ENCODE results near the gene HP.
"Not testable (repeated sequence)": the region's sequence is repeated elsewhere in the genome, so short reads cannot be mapped to it uniquely, and the experiment has no call there.

The HP gene

DNA sequence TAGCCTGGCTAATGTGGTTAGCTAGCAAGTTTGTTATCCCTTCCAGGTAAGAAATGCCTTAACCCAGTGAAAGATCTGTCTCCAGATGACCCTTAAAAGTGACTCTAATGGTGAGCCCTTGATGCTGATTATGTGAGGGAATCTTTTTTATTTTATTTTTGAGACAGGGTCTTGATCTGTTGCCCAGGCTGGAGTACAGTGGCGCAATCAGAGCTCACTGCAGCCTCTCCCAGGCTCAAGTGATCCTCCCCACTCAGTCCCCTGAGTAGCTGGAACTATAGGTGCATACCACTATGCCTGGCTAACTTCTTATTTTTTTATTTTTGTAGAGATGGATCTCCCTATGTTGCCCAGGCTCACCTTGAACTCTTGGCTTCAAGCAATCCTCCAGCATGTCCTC lies 10.8 kb upstream of the HP start:
- DNase-seq = no peak

DNA sequence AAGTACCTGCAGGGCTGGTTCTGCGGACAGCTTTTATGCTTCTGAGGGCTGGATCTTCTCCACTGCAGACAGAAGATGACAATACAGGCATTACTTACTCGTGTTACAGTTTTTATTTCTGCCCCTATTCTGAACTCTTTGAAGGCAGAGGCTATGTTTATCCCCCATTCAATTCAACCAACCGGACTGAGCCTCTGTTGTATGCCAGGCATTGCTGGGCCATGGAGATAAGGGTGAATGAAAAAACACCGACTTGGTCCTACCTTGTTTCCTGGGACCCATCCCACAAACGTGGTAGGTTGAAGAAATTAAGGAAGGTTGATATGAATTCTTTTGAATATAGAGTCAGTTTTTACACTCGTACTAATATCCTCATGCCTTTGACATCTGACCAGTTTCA lies 10.0 kb upstream of the HP start:
- no peak for DNase-seq

DNA sequence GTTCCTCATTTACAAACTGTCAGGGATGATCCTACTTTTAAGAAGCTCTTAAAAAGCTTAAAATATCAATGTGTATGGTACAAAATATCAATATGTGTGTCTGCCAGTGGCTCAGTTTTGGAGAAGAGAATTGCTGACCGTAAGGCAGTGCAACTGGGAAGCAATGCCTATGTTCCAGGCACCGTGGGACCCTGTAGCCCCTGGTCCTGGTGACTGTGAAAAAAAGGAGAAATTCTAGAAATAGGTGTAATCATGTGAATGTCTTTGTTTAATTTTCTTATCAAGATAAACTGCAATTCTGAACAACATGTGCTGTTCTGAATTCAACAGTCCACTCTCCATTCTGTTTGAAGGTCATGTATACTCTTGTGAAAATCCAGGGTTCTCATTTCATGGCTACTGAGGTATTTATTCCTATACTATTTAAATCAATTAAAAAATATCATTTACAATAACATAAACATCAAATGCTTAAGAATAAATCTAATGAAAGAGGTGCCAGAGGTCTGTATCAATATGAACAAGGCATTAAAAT lies 9.4 kb upstream of the HP start:
- no peak for DNase-seq

DNA sequence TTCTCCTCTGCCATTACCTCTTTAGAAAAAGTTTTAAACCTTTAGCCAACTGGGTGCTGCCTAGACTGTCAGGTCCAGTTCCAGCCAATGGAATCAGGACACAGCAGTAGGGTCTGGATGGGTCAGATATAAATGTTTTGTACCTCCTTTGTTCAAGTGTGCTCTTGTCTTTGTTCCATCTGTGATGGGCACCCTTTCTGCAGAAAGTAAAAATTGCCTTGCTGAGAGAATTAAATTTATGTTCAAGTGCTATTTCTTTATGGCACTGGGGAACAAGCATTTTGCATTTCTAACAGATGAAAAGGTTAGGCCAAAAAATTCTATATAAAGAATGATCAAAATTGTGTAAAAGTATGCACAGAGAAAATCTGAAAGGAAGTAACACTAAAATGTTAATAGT lies 5.2 kb upstream of the HP start:
- DNase-seq = no peak

DNA sequence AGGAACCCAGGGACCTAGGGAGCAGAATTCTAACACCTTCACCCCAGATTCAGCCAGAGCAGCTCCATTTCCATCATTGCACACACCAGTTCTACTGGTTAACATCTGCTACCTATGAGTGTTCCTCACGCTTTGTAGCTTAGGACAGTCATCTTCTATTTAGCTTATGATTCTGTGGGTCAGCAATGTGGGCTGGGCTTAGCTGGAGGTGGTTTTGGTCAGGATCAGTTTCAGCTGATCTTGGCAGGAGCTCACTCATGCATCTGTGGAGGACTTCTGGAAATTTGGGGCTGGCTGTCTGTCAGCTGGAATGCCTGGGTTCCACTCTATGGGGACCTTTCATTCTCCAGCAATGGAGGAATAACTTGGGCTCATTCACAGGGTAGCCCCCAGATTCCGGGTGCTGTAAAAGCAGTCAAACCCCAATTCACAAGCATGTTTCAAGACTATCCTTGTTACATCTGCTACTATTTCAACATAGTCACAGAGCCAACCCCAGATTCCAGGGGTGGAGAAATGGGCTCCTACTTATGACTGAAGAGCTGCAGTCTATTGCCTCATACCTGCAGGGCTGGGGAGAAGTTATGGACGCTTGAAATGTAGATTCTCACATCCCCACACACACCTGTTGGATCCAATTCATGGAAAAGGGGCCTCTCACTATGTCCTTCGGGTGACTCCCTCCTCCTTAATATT lies 3.4 kb upstream of the HP start:
- no peak for DNase-seq

DNA sequence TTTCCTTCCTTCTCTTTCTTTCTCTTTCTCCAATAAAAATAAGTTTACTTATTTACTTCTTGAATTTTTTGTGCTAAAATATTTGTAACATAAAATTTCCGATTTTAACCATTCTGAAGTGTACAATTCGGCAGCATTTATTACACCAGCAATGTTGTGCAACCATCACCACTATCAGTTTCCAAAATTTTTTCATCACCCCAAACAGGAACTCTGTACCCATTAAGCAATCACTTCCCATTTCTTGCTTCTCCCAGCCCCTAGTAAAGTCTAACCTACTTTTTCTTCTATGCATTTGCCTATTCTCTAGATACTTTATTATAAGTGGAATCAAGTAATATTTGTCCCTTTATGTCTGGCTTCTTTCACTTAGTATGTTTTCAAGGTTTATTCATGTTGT lies 2.5 kb upstream of the HP start:
- DNase-seq = no peak

DNA sequence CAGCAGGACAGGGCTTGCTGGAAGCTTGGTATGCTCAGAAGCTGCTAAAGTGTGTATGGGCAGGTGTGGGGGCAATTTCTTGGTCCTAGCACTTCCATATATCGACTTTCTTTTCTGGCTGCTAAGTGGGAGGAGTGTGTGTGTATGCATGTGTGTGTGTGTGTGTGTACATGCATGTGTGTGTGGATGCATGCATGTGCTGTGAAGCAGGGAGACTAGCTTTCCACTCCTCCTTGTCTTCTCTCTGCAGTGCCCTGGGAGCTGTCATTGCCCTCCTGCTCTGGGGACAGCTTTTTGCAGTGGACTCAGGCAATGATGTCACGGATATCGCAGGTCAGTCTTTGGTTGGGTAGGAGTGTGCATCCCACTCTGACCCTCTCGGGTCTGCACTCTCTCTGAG lies 1.6 kb downstream of the HP start:
- no peak for DNase-seq

DNA sequence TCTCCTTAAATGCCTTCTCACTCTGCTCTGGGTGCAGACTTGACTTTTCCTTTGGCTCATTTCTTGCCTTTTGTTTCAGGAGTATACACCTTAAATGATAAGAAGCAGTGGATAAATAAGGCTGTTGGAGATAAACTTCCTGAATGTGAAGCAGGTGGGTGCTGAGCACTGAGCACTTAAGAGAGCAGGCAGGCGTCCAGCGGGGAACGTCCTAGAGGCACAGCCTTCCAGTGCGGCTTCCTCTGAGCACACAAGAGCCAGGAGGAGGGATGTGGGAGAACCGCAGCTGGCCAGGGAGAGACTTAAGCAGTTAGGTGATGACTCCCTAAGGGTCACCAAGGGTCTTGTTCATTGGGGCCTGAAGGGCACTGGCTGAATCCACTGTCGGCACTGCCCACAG lies 3.0 kb downstream of the HP start:
- not testable (repeated sequence) for DNase-seq

DNA sequence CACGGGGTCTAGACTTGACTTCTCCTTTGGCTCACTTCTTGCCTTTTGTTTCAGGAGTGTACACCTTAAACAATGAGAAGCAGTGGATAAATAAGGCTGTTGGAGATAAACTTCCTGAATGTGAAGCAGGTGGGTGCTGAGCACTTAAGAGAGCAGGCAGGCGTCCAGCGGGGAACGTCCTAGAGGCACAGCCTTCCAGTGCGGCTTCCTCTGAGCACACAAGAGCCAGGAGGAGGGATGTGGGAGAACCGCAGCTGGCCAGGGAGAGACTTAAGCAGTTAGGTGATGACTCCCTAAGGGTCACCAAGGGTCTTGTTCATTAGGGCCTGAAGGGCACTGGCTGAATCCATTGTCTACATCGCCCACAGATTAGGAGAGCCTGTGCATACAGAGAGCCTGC lies 4.8 kb downstream of the HP start:
- not testable (repeated sequence) for DNase-seq

DNA sequence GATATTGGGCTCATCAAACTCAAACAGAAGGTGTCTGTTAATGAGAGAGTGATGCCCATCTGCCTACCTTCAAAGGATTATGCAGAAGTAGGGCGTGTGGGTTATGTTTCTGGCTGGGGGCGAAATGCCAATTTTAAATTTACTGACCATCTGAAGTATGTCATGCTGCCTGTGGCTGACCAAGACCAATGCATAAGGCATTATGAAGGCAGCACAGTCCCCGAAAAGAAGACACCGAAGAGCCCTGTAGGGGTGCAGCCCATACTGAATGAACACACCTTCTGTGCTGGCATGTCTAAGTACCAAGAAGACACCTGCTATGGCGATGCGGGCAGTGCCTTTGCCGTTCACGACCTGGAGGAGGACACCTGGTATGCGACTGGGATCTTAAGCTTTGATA lies 6.1 kb downstream of the HP start:
- DNase-seq = no peak

DNA sequence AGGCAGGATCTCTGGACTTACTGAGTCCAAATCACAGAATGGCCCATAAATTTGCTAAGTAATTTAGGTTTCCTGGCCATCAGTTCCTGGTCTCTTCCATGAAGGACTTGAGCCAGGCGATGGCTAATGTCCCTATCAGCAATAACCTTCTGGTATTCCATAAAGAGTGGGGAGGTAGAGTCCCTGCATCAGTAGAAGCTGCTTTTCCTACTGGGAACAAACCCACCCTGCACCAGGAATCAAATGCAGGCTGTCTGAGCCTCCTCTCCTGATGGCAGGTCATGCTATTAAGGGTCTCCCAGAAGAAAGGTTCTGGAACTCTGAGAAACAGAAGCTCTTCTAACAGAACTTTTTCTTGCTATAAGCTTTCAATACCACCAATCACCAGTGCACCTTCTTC lies 7.3 kb downstream of the HP start:
- DNase-seq = no peak

DNA sequence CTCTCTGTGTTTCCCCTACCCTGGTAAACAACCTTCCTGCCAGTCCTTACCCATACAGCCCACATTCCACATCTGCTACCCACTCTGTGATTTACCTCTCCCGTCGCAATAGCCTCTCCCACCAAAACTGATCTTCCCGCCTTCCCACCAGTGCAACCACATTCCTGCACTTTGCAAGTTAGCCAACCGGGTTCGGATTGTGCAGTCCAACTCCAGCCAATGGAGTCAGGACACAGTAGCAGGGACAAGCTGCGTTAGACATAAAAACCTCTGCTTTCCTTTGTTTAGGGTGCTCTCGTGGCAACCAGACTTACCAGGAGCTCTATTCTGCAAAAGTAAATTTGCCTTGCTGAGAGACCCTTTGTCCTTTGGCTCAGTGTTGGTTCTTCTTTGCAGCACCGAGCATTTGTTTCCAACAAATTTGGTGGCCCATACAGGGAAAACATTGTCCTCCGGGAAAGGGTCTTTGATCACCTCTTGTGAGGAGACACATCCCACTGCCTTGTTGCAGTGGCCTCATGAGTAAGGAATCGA lies 10.1 kb downstream of the HP start:
- DNase-seq = no peak

DNA sequence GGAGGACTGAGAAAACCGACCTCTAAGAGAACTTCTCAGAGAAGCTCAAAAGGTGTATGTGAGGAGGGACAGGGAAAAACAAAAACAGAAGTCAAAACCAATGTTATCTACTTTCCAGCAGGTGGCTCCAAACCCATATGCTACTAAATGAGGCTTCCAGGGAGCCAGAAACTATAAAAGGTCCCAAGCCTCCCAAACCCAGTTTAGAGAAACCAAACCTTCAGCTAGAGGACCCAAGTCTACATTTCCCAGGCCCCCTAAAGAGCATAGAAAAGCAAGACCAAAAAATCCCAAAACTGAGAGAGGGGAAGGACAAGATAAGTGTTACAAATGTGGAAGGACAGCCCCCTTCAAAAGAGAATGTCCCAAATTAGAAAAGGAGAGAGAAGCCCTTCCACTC lies 12.4 kb downstream of the HP start:
- DNase-seq = peak in 1 of 2 experiments; percentile 5

DNA sequence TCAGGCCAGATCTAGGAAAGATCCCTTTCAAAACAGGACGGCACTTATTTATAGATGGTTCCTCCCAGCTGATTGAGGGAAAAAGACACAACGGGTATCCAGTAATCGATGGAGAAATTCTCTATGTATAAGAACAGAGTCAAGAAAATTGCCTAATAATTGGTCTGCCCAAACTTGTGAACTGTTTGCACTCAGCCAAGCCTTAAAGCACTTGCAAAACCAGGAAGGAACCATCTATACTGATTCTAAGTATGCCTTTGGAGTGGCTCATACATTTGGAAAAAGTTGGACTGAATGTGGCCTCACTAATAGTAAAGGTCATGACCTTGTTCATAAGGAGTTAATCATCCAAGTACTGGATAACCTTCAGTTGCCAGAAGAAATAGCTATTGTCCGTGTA lies 14.6 kb downstream of the HP start:
- DNase-seq = no peak

DNA sequence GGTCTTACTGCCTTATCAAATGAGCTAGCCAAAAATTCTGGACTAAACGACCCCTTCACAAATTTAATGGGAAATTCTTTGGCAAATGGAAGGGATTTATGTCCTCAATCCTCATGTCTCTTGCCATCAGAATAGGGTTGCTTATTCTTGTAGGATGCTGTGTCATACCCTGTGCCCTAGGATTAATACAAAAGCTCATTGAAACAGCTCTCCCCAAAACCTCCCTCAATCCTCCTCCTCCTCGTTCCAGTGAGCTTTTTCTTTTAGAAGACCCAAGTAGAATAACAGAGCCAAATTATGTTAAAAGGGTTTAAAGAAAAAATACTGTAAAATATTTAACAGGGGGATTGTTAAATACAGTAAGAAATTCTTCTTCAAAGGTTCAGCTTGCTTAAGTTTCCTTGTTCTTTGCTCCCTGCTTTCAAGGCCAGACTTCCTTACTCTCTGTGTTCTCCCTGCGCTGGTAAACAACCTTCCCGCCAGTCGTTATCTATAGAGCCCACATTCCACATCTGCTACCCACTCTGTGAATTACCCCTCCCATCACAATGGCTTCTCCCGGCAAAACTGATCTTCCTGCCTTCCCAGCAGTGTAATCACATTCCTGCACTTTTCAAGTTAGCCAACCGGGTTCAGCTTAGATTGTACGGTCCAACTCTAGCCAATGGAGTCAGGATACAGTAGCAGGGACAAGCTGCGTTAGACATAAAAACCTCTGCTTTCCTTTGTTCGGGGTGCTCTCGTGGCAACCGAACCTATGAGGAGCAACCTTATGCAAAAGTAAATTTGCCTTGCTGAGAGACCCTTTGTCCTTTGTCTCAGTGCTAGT lies 18.4 kb downstream of the HP start:
- DNase-seq = no peak

DNA sequence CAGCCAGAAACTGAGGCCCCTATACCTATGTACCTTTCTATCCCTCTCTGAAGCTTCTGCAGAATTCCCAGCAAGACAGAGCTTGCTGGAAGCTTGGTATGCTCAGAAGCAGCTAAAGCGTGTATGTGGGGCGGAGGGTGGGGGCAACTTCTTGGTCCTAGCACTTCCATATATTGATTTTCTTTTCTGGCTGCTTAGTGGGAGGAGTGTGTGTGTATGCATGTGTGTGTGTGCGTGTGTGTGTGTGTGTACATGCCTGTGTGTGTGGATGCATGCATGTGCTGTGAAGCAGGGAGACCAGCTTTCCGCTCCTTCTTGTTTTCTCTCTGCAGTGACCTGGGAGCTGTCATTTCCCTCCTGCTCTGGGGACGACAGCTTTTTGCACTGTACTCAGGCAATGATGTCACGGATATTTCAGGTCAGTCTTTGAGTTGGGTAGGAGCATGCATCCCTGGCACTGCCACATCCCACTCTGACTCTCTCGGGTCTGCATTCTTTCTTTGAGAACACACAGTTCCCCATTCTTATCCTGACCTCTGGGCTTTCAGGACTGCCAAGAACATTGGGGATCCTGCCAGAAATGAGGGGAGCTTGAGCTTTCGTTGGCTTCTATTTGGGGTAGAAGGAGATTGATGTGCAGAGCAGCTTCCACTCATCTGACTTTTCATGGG lies 19.4 kb downstream of the HP start:
- no peak for DNase-seq

DNA sequence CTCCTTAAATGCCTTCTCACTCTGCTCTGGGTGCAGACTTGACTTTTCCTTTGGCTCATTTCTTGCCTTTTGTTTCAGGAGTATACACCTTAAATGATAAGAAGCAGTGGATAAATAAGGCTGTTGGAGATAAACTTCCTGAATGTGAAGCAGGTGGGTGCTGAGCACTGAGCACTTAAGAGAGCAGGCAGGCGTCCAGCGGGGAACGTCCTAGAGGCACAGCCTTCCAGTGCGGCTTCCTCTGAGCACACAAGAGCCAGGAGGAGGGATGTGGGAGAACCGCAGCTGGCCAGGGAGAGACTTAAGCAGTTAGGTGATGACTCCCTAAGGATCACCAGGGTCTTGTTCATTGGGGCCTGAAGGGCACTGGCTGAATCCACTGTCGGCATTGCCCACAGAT lies 20.8 kb downstream of the HP start:
- not testable (repeated sequence) for DNase-seq

DNA sequence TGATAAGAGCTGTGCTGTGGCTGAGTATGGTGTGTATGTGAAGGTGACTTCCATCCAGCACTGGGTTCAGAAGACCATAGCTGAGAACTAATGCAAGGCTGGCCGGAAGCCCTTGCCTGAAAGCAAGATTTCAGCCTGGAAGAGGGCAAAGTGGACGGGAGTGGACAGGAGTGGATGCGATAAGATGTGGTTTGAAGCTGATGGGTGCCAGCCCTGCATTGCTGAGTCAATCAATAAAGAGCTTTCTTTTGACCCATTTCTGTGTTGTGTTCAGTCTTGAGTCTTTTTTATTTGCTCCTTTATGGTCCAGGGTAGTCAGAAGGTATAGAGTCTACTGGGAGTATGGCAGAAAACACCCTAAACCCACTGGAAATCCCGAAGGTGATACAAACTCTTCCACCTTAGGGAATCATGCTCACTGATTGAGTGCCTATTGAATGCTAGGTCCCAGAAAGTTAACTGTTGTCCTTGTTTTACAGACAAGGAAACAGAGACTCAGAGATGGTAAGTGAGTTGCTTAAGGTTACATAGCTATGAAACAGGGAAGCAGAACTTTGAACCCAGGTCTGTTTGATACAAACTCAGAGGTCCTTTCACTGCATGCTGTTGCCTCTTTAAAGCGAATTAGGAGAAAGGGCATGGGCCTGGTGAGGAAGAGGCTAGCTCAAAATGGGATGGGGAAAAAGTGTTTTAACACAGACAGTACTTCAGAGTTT lies 22.8 kb downstream of the HP start:
- DNase-seq = not testable (repeated sequence)

DNA sequence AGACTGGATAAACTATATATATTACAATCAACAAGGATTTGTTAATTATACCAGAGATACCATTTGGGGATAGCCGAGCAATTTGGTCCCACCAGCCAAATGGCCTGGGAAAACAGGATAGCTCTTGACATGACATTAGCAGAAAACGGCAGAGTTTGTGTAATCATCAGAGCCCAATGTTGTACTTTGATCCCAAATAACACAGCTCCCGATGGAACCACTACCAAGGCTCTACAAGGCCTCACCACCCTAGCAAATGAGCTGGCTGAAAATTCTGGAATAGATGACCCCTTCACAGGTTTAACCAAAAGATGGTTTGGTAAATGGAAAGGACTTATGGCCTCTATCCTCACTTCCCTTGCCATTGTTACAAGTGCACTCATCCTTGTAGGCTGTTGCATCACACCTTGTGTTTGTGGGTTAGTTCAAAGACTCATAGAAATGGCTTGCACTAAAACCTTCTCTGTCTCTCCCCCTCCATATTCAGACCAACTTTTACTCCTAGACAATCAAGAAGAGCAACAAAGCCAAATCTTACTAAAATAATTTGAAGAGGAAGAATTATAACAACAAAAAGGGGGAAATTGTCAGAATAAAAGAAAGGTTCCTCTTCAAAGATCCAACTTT lies 29.6 kb downstream of the HP start:
- no peak for DNase-seq

DNA sequence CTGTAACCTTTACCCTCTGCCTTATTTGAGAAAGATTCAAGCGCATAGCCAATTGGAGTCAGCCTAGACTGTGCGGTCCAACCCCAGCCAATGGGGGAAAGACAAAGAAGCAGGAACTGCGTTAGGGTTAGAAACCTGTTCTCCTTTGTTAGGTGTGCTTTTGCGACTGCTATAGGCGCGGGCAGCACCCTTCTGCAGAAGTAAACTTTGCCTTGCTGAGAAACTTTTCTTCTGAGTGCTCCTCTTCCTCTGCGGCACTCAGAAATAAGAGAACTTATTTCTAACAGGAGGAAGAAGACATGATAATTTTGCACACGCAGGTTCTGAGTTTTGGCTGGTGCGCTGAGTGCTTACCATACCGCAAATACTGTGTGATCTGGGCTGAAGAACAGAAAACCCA lies 30.1 kb downstream of the HP start:
- no peak for DNase-seq

DNA sequence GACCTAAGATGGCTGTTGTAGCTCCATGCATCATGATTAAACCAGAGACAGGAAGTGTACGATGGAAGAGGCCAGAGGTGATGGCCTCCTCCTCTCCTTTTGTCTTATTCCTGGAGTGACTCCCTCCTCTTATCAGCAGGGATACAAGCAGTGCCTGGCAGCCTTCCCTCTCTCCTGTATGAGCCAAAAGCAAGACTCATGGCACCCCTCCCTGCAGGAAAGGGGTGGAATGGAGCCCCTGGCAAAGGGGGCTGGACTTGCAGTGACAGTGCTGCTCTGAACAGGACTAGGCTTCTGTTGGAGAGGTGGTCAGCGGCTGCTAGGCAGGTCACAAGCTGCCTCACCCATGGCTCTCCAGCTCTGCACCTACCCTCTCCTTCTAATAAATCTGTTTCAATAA lies 30.7 kb downstream of the HP start:
- DNase-seq = no peak

DNA sequence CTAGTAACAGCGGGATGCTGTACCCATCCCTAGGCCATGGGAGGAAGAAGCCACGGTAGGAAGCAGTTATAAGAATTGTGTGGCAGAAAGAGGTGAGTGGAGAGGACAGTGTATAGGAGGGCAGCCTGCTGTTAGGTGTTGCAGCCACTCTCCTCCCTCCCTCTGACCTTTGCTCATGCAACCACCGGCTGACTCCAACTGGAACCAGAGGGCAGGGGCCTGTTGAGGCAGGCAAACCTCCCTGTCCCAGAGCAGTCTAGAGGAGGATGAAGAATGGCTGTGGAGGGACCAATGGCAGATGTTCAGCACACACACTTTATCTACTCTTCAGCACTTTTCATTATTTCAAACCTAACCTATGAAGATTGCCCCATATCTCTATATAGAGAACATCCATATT lies 36.9 kb downstream of the HP start:
- DNase-seq = no peak

Measured in NCI-H446 (cell line).